SKM-1 treated with dmso at 0.1 percent for 144 hours (cell line): Measurements from ENCODE around the gene IL1RAPL2.
"Not testable (repeated sequence)": the region's sequence is repeated elsewhere in the genome, so short reads cannot be mapped to it uniquely, and the experiment has no call there.

Source experiments
- DNase-seq: peaks from one replicate; lab custom pipeline; 2025; ENCODE audit not compliant: unreplicated experiment; lab: John Stamatoyannopoulos, UW

Gene IL1RAPL2

GRCh38 chrX:104842646-104843045, 276.6 kb downstream of the IL1RAPL2 start:
- DNase-seq, result no peak

- DNase-seq, result no peak
Observed at GRCh38 chrX:104852241-104852640, 286.2 kb downstream of the IL1RAPL2 start.

GRCh38 chrX:104854188-104854587, 288.2 kb downstream of the IL1RAPL2 start:
- no peak for DNase-seq

- no peak for DNase-seq
Observed at GRCh38 chrX:104854790-104855340, 288.9 kb downstream of the IL1RAPL2 start.

- DNase-seq, result no peak
Observed at GRCh38 chrX:104863466-104863865, 297.5 kb downstream of the IL1RAPL2 start.

- no peak for DNase-seq
Observed at GRCh38 chrX:104864296-104864695, 298.3 kb downstream of the IL1RAPL2 start.

GRCh38 chrX:104877504-104877903, 311.5 kb downstream of the IL1RAPL2 start:
- no peak for DNase-seq

GRCh38 chrX:104902070-104902469, 336.1 kb downstream of the IL1RAPL2 start:
- no peak for DNase-seq

GRCh38 chrX:104909694-104910093, 343.7 kb downstream of the IL1RAPL2 start:
- not testable (repeated sequence) for DNase-seq

- peak; percentile 7 for DNase-seq
Observed at GRCh38 chrX:104913348-104913747, 347.3 kb downstream of the IL1RAPL2 start.

- DNase-seq, result not testable (repeated sequence)
Observed at GRCh38 chrX:104914686-104915085, 348.7 kb downstream of the IL1RAPL2 start.

GRCh38 chrX:104918122-104918521, 352.1 kb downstream of the IL1RAPL2 start:
- no peak for DNase-seq

GRCh38 chrX:104921584-104922205, 355.7 kb downstream of the IL1RAPL2 start:
- DNase-seq, result no peak

GRCh38 chrX:104922206-104922621, 356.2 kb downstream of the IL1RAPL2 start:
- peak; percentile 59 for DNase-seq

GRCh38 chrX:104929324-104929723, 363.3 kb downstream of the IL1RAPL2 start:
- DNase-seq, result no peak

- DNase-seq, result no peak
Observed at GRCh38 chrX:104935581-104935980, 369.6 kb downstream of the IL1RAPL2 start.

- DNase-seq, result no peak
Observed at GRCh38 chrX:104953251-104953650, 387.3 kb downstream of the IL1RAPL2 start.

GRCh38 chrX:104961926-104962325, 395.9 kb downstream of the IL1RAPL2 start:
- DNase-seq, result no peak

GRCh38 chrX:104968241-104968640, 402.2 kb downstream of the IL1RAPL2 start:
- DNase-seq, result no peak

GRCh38 chrX:104972737-104973136, 406.7 kb downstream of the IL1RAPL2 start:
- no peak for DNase-seq

- DNase-seq, result no peak
Observed at GRCh38 chrX:104987063-104987462, 421.1 kb downstream of the IL1RAPL2 start.

GRCh38 chrX:104988038-104988437, 422.0 kb downstream of the IL1RAPL2 start:
- no peak for DNase-seq

GRCh38 chrX:104995546-104995945, 429.5 kb downstream of the IL1RAPL2 start:
- DNase-seq, result no peak
